KBM-7 (cell line): ENCODE data around the gene ADM2.

Source experiments
- DNase-seq: peaks from one replicate; pipeline ENCODE4 v3.0.0-alpha.2; 2015
- in situ Hi-C: fragments of 300-500 bp; cut with MboI; formaldehyde crosslinking; loops from 2 replicates; pipeline ENCODE4 v1.14.3; 2020; ENCODE audit warnings: low sequenced_read_pairs, low pct_unique_long_range_greater_than_20kb, mixed read lengths

Gene ADM2

GRCh38 chr22:50479721-50480120, 1.6 kb upstream of the ADM2 start:
- in situ Hi-C loops = loop anchor here (10.0 kb wide), 1 partner anchor 45 kb away; no protein-coding TSS in a partner anchor
- DNase-seq = no peak

GRCh38 chr22:50481045-50481439, 301 bp upstream of the ADM2 start:
- in situ Hi-C loops = loop anchor here (10.0 kb wide), 1 partner anchor 46 kb away; no protein-coding TSS in a partner anchor

GRCh38 chr22:50482107-50483074, 1.0 kb downstream of the ADM2 start:
- no peak for DNase-seq
- in situ Hi-C loops = loop anchor here (10.0 kb wide), 1 partner anchor 48 kb away; no protein-coding TSS in a partner anchor

More at GRCh38 chr22:50481045-50481439, 301 bp upstream of the ADM2 start:
- no peak for DNase-seq

GRCh38 chr22:50483106-50483505, 1.8 kb downstream of the ADM2 start:
- in situ Hi-C loops = loop anchor here (10.0 kb wide), 1 partner anchor 48 kb away; no protein-coding TSS in a partner anchor
- DNase-seq = no peak

- in situ Hi-C loops = loop anchor here (10.0 kb wide), 1 partner anchor 49 kb away; no protein-coding TSS in a partner anchor
- DNase-seq = no peak
Observed at GRCh38 chr22:50483556-50483955, 2.2 kb downstream of the ADM2 start.

GRCh38 chr22:50483977-50484853, 2.9 kb downstream of the ADM2 start:
- in situ Hi-C loops = loop anchor here (10.0 kb wide), 1 partner anchor 49 kb away; no protein-coding TSS in a partner anchor
- DNase-seq = no peak

GRCh38 chr22:50485221-50486131, 4.1 kb downstream of the ADM2 start:
- in situ Hi-C loops = loop anchor here (10.0 kb wide), 1 partner anchor 51 kb away; no protein-coding TSS in a partner anchor
- no peak for DNase-seq

GRCh38 chr22:50486561-50487289, 5.4 kb downstream of the ADM2 start, which contains the start of gene MIOX:
Gene MIOX, plus strand, starts transcription at chr22:50486859. Its CDS starts 39 bp downstream, at chr22:50486898.
- in situ Hi-C loops = loop anchor here (10.0 kb wide), 1 partner anchor 52 kb away; no protein-coding TSS in a partner anchor
- no peak for DNase-seq

- no peak for DNase-seq
- in situ Hi-C loops = loop anchor here (10.0 kb wide), 1 partner anchor 53 kb away; no protein-coding TSS in a partner anchor
Observed at GRCh38 chr22:50487290-50488005, 6.1 kb downstream of the ADM2 start.

- DNase-seq = no peak
- in situ Hi-C loops = loop anchor here (10.0 kb wide), 1 partner anchor 53 kb away; no protein-coding TSS in a partner anchor
Observed at GRCh38 chr22:50488006-50488677, 6.8 kb downstream of the ADM2 start.

- in situ Hi-C loops = loop anchor here (10.0 kb wide), 1 partner anchor 54 kb away; no protein-coding TSS in a partner anchor
- DNase-seq = no peak
Observed at GRCh38 chr22:50488886-50489285, 7.5 kb downstream of the ADM2 start.

- DNase-seq = no peak
- in situ Hi-C loops = loop anchor here (10.0 kb wide), 1 partner anchor 55 kb away; no protein-coding TSS in a partner anchor
Observed at GRCh38 chr22:50489363-50490243, 8.3 kb downstream of the ADM2 start.

- in situ Hi-C loops = no loop called here
Observed at GRCh38 chr22:50490531-50491308, 9.4 kb downstream of the ADM2 start.

GRCh38 chr22:50497093-50497492, 15.8 kb downstream of the ADM2 start:
- in situ Hi-C loops = no loop called here
- no peak for DNase-seq

More at GRCh38 chr22:50490531-50491308, 9.4 kb downstream of the ADM2 start:
- peak; percentile 82 for DNase-seq
